Daoy (cell line): ENCODE data around the gene DOHH. TPM values are rescaled to one million over a fixed set of nuclear protein-coding genes. Genes with fewer than 3 reads are reported as not detected.

Source experiments
- DNase-seq: peaks from one replicate; pipeline ENCODE4 v3.0.0-alpha.2; 2015; ENCODE audit warnings: low read depth
- total RNA-seq: library from RNA; depleted of rRNA; stranded (reverse); fragments of >200 nt; shearing (Covaris generic); gene quantifications from 2 replicates; pipeline ENCODE4 v1.2.3, GENCODE V29; 2014; rRNA removed

The DOHH gene
- total RNA-seq, result 22.9 and 24.2 TPM in 2 replicates

- DNase-seq, result peak; percentile 98
Measured at GRCh38 chr19:3500429-3501101, at the start of gene DOHH. Gene DOHH, minus strand, starts transcription at chr19:3500674. Its CDS starts 3,860 bp downstream, at chr19:3496814.

GRCh38 chr19:3549816-3550215 is 49.3 kb upstream of the DOHH start:
- DNase-seq, result no peak

GRCh38 chr19:3548606-3549005 is 48.1 kb upstream of the DOHH start:
- no peak for DNase-seq

- no peak for DNase-seq
Measured at GRCh38 chr19:3547767-3548282, 47.4 kb upstream of the DOHH start.

GRCh38 chr19:3547301-3547731 is 46.8 kb upstream of the DOHH start:
- DNase-seq, result no peak

- no peak for DNase-seq
Measured at GRCh38 chr19:3546119-3546518, 45.6 kb upstream of the DOHH start.

GRCh38 chr19:3545669-3546034 is 45.2 kb upstream of the DOHH start:
- no peak for DNase-seq

GRCh38 chr19:3544742-3545668 is 44.5 kb upstream of the DOHH start:
- DNase-seq, result peak; percentile 69

GRCh38 chr19:3544058-3544376 is 43.5 kb upstream of the DOHH start:
- no peak for DNase-seq

GRCh38 chr19:3543150-3544057 is 42.9 kb upstream of the DOHH start:
- no peak for DNase-seq

GRCh38 chr19:3539756-3540118 is 39.3 kb upstream of the DOHH start:
- no peak for DNase-seq

GRCh38 chr19:3538965-3539755 is 38.7 kb upstream of the DOHH start, which contains the start of gene TEKTIP1:
Gene TEKTIP1, plus strand, starts transcription at chr19:3539174. Its CDS starts 4 bp downstream, at chr19:3539178.
- peak; percentile 47 for DNase-seq

GRCh38 chr19:3538258-3538929 is 37.9 kb upstream of the DOHH start:
- DNase-seq, result no peak

GRCh38 chr19:3537438-3538240 is 37.2 kb upstream of the DOHH start:
- DNase-seq, result no peak

- DNase-seq, result no peak
Measured at GRCh38 chr19:3537101-3537437, 36.6 kb upstream of the DOHH start.

- no peak for DNase-seq
Measured at GRCh38 chr19:3536429-3537100, 36.1 kb upstream of the DOHH start.

GRCh38 chr19:3535981-3536380 is 35.5 kb upstream of the DOHH start:
- no peak for DNase-seq

GRCh38 chr19:3535563-3535965 is 35.1 kb upstream of the DOHH start:
- no peak for DNase-seq

GRCh38 chr19:3535235-3535535 is 34.7 kb upstream of the DOHH start:
- no peak for DNase-seq
